Thymus (tissue), 11 donors: ENCODE results near the gene DOK4. TPM values are rescaled to one million over a fixed set of nuclear protein-coding genes. Genes with fewer than 3 reads are reported as not detected.

ENCODE experiments used
- DNase-seq, 9 donors: peaks; one replicate each; pipeline ENCODE4 v3.0.0-alpha.2; 2013; ENCODE audit warnings: low spot score in 9 of 9, low read depth in 6 of 9, missing footprints in 1 of 9
- H3K27ac ChIP-seq, 2 donors: one replicate each; pipeline ENCODE4 v1.5.1; 2013; ENCODE audit warnings: control low read depth in 1 of 2, low read depth in 1 of 2, low read length in 1 of 2, mild to moderate bottlenecking in 1 of 2, moderate library complexity in 1 of 2
- H3K27me3 ChIP-seq, 2 donors: one replicate each; pipeline ENCODE4 v1.5.1; 2013; ENCODE audit warnings: low read length in 1 of 2; ENCODE audit not compliant: control insufficient read depth in 2 of 2, insufficient read depth in 1 of 2
- H3K36me3 ChIP-seq, 2 donors: one replicate each; pipeline ENCODE4 v1.5.1; 2013; ENCODE audit warnings: low read length in 1 of 2, mild to moderate bottlenecking in 1 of 2, moderate library complexity in 1 of 2; ENCODE audit not compliant: control insufficient read depth in 2 of 2, insufficient read depth in 2 of 2
- H3K4me1 ChIP-seq, 2 donors: one replicate each; pipeline ENCODE4 v1.5.1; 2013; ENCODE audit warnings: low read length in 2 of 2; ENCODE audit not compliant: control insufficient read depth in 2 of 2, insufficient read depth in 2 of 2
- H3K4me3 ChIP-seq, 2 donors: one replicate each; pipeline ENCODE4 v1.5.1; 2013; ENCODE audit warnings: low read length in 2 of 2, control low read depth in 1 of 2, mild to moderate bottlenecking in 1 of 2
- H3K9me3 ChIP-seq, 2 donors: one replicate each; pipeline ENCODE4 v1.5.1; 2013; ENCODE audit warnings: low read length in 1 of 2, mild to moderate bottlenecking in 1 of 2; ENCODE audit not compliant: control insufficient read depth in 2 of 2, insufficient read depth in 1 of 2
- WGBS: extraction: QIAGEN DNeasy Blood & Tissue Kit; methylation state at CpG from one replicate; pipeline ENCODE4 v1.1.7; 2013; 5-methylcytosine and 5-hydroxymethylcytosine counted together
- polyA plus RNA-seq: library from polyadenylated mRNA; stranded (reverse); fragments of 200-250 nt; gene quantifications from one replicate; pipeline ENCODE4 v1.2.3, GENCODE V29; 2013
- total RNA-seq: library from RNA; stranded (reverse); fragments of 120-200 nt; gene quantifications from one replicate; pipeline ENCODE4 v1.2.4, GENCODE V29; 2013
- donor health status: healthy.

Gene DOK4
- total and polyA plus RNA-seq, 2 donors, result 4.1 to 11.8 TPM

- no peak overlapping the region for H3K27ac ChIP-seq
- peaks cover 14 to 22% of the 10 kb centered on the region in 2 donors for H3K4me1 ChIP-seq
- H3K9me3 ChIP-seq, result no peaks in the 10 kb centered on the region
- H3K27me3 ChIP-seq, result no peaks in the 10 kb centered on the region
- 97% methylated on average over 5 of the region's 5 CpGs for WGBS
- H3K4me3 ChIP-seq, result no peak overlapping the region
- no peak for DNase-seq
- H3K36me3 ChIP-seq, result peaks cover 66 to 77% of the 10 kb centered on the region in 2 donors
These were observed 55.3 kb downstream of the DOK4 start for GRCh38 chr16:57430955-57431354.

GRCh38 chr16:57427824-57428223 lies 58.5 kb downstream of the DOK4 start:
- Histone ChIP-seq H3K9me3 (no peaks in the 10 kb centered on the region), H3K4me1 (peaks cover 5% of the 10 kb centered on the region in 2 donors), H3K27me3 (no peaks in the 10 kb centered on the region), H3K36me3 (peaks cover 53 to 55% of the 10 kb centered on the region in 2 donors), H3K27ac (no peak overlapping the region), H3K4me3 (no peak overlapping the region)
- no peak for DNase-seq

DNA sequence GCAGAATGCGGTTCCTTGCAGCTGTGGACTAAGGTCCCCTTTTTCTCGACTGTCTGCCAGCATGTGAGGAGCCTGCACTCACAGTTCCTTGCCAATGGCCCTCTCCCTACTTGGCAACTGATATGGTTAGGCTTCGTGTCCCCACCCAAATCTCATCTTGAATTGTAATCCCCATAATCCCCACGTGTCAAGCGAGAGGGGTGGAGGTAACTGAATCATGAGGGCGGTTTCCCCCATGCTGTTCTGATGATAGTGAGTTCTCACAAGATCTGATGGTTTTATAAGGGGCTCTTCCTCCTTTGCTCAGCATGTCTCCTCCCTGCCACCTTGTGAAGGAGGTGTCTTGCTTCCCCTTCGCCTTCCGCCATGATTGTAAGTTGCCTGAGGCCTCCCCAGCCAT lies 59.0 kb downstream of the DOK4 start:
- DNase-seq, result no peak
- 96% methylated on average over 8 of the region's 8 CpGs for WGBS
- no peaks in the 10 kb centered on the region for H3K9me3 ChIP-seq
- H3K27ac ChIP-seq, result no peak overlapping the region
- H3K4me3 ChIP-seq, result no peak overlapping the region
- peaks cover under 1 to 1% of the 10 kb centered on the region in 2 donors for H3K4me1 ChIP-seq
- H3K36me3 ChIP-seq, result peaks cover 48 to 51% of the 10 kb centered on the region in 2 donors
- H3K27me3 ChIP-seq, result no peaks in the 10 kb centered on the region

GRCh38 chr16:57426356-57426755 lies 59.9 kb downstream of the DOK4 start:
- no peaks in the 10 kb centered on the region for H3K4me1 ChIP-seq
- H3K27me3 ChIP-seq, result no peaks in the 10 kb centered on the region
- no peak overlapping the region for H3K27ac ChIP-seq
- 97% methylated on average over 7 of the region's 7 CpGs for WGBS
- H3K4me3 ChIP-seq, result no peak overlapping the region
- no peaks in the 10 kb centered on the region for H3K9me3 ChIP-seq
- DNase-seq, result no peak
- peaks cover 40 to 43% of the 10 kb centered on the region in 2 donors for H3K36me3 ChIP-seq

DNA sequence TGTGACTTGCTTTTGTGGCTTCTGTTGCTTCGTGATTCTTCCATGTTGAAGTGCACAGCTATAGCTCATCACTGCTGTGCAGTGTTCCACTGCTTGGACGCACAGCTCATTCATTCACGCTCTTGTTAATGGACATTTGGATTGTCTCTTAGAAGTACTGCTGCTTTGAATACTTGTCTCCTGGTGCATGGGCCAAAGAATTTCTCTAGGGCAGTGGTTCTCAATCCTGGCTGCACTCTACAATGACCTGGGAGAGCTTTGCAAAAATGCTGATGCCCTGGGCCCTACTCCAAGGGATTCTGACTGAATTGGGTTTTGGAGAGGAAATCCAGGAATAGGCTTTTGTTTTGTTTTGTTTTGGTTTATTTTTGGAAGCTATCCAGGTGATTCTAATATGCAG lies 61.7 kb downstream of the DOK4 start:
- no peaks in the 10 kb centered on the region for H3K27me3 ChIP-seq
- DNase-seq, result no peak
- 96% methylated on average over 3 of the region's 3 CpGs for WGBS
- H3K4me1 ChIP-seq, result no peaks in the 10 kb centered on the region
- H3K9me3 ChIP-seq, result peaks cover 0 to 1% of the 10 kb centered on the region in 2 donors
- H3K27ac ChIP-seq, result no peak overlapping the region
- H3K4me3 ChIP-seq, result no peak overlapping the region
- peaks cover 23 to 25% of the 10 kb centered on the region in 2 donors for H3K36me3 ChIP-seq

DNA sequence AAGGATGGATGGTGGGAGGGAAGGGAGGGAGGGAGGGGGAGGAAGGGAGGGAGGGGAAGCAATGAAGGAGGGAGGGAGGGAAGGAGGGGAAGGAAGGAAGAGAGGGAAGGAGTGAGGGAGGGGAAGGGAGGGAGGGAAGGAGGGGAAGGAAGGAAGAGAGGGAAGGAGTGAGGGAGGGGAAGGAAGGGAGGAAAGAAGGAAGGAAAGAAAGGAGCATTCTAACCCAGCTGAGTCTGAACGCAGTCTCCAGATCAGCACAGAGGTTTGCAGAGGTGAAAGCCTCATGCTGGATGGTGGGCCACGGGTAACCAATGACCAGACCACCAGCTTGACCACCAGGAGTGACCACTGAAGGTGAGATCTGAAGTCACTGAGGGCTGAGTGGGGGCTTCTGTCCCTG lies 63.1 kb downstream of the DOK4 start:
- H3K4me1 ChIP-seq, result peaks cover 0 to 11% of the 10 kb centered on the region in 2 donors
- H3K27ac ChIP-seq, result no peak overlapping the region
- H3K4me3 ChIP-seq, result no peak overlapping the region
- WGBS, result 93% methylated on average over 2 of the region's 2 CpGs
- H3K36me3 ChIP-seq, result peaks cover 11 to 14% of the 10 kb centered on the region in 2 donors
- peaks cover 0 to 1% of the 10 kb centered on the region in 2 donors for H3K9me3 ChIP-seq
- H3K27me3 ChIP-seq, result no peaks in the 10 kb centered on the region
- DNase-seq, result no peak

GRCh38 chr16:57422026-57422944 lies 64.0 kb downstream of the DOK4 start:
- H3K4me3 ChIP-seq, result no peak overlapping the region
- DNase-seq, result peak in 1 of 9 donors; percentile 37
- H3K27me3 ChIP-seq, result no peaks in the 10 kb centered on the region
- H3K36me3 ChIP-seq, result peaks cover 5 to 8% of the 10 kb centered on the region in 2 donors
- no peak overlapping the region for H3K27ac ChIP-seq
- peaks cover 2 to 19% of the 10 kb centered on the region in 2 donors for H3K4me1 ChIP-seq
- peaks cover 0 to 1% of the 10 kb centered on the region in 2 donors for H3K9me3 ChIP-seq
- 80% methylated on average over 10 of the region's 10 CpGs for WGBS

Other genes with a start within 250 kb of the DOK4 start
- 41.4 TPM for gene ARL2BP, start 241.2 kb downstream of the DOK4 start, total RNA-seq
- 54.7 TPM for gene ARL2BP, start 241.2 kb downstream of the DOK4 start, polyA plus RNA-seq
- 1.2 TPM for gene PLLP, start 201.8 kb downstream of the DOK4 start, total RNA-seq
- 4.9 TPM for gene PLLP, start 201.8 kb downstream of the DOK4 start, polyA plus RNA-seq
- 1.8 TPM for gene CCL22, start 127.7 kb downstream of the DOK4 start, total RNA-seq
- 11.0 TPM for gene CCL22, start 127.7 kb downstream of the DOK4 start, polyA plus RNA-seq
- 1.4 TPM for gene CX3CL1, start 114.0 kb downstream of the DOK4 start, total RNA-seq
- gene CX3CL1, start 114.0 kb downstream of the DOK4 start, polyA plus RNA-seq, result 7.2 TPM
- gene CCL17, start 81.7 kb downstream of the DOK4 start, total RNA-seq, result 32.6 TPM
- 38.6 TPM for gene CCL17, start 81.7 kb downstream of the DOK4 start, polyA plus RNA-seq
- gene CIAPIN1, start 39.1 kb downstream of the DOK4 start, total RNA-seq, result 49.8 TPM
- gene CIAPIN1, start 39.1 kb downstream of the DOK4 start, polyA plus RNA-seq, result 61.9 TPM
- 42.4 TPM for gene COQ9, start 39.0 kb downstream of the DOK4 start, total RNA-seq
- gene COQ9, start 39.0 kb downstream of the DOK4 start, polyA plus RNA-seq, result 67.5 TPM
- 60.6 TPM for gene POLR2C, start 23.8 kb downstream of the DOK4 start, total RNA-seq
- gene POLR2C, start 23.8 kb downstream of the DOK4 start, polyA plus RNA-seq, result 56.5 TPM
- gene CCDC102A, start 50.1 kb upstream of the DOK4 start, total RNA-seq, result 8.7 TPM
- gene CCDC102A, start 50.1 kb upstream of the DOK4 start, polyA plus RNA-seq, result 6.8 TPM
- 1.9 TPM for gene ADGRG5, start 56.1 kb upstream of the DOK4 start, total RNA-seq
- 3.5 TPM for gene ADGRG5, start 56.1 kb upstream of the DOK4 start, polyA plus RNA-seq
- 5.1 TPM for gene ADGRG1, start 142.1 kb upstream of the DOK4 start, total RNA-seq
- gene ADGRG1, start 142.1 kb upstream of the DOK4 start, polyA plus RNA-seq, result 15.7 TPM
- gene ADGRG3, start 181.8 kb upstream of the DOK4 start, total RNA-seq, result 0.33 TPM
- 0.94 TPM for gene ADGRG3, start 181.8 kb upstream of the DOK4 start, polyA plus RNA-seq
- 0.33 TPM for gene DRC7, start 208.3 kb upstream of the DOK4 start, total RNA-seq
- 0.32 TPM for gene DRC7, start 208.3 kb upstream of the DOK4 start, polyA plus RNA-seq
- gene KATNB1, start 249.3 kb upstream of the DOK4 start, total RNA-seq, result 15.1 TPM
- 13.3 TPM for gene KATNB1, start 249.3 kb upstream of the DOK4 start, polyA plus RNA-seq